H1 (cell line): ENCODE data around the gene OIP5. TPM values are rescaled to one million over a fixed set of nuclear protein-coding genes. Genes with fewer than 3 reads are reported as not detected.

Experiments used
- CTCF ChIA-PET: fragments of 300-600 bp; sonication (Branson Sonifier 250); formaldehyde crosslinking; loops from one replicate; lab custom pipeline; 2021; ENCODE audit not compliant: partially characterized antibody; lab: Charles Lee
- POLR2A ChIA-PET: fragments of 300-600 bp; sonication (Branson Sonifier 250); formaldehyde crosslinking; loops from one replicate; lab custom pipeline; 2021; ENCODE audit warnings: inconsistent platforms; ENCODE audit not compliant: partially characterized antibody; lab: Charles Lee
- DNase-seq, 2 experiments: peaks; one replicate each; pipeline versions ENCODE4 v3.0.0 to v3.0.0-alpha.2; 2010 to 2022; ENCODE audit warnings: low spot score in 2 of 2, low read depth in 1 of 2, mixed read lengths in 1 of 2
- FAIRE-seq: peaks from 2 replicates; lab custom pipeline; 2011; peaks lifted over from hg19 to GRCh38; lab: Jason Lieb, UNC
- H2AFZ ChIP-seq: 2 replicates; pipeline ENCODE4 v1.8.1; 2012; ENCODE audit warnings: low read length, inconsistent platforms
- H2AK5ac ChIP-seq: 2 replicates; pipeline ENCODE4 v1.6.1; 2013; ENCODE audit warnings: low read depth, low read length
- H2BK120ac ChIP-seq: replicated peaks from 2 replicates; pipeline ENCODE3; 2013; ENCODE audit warnings: low read depth, low read length, inconsistent platforms
- H2BK12ac ChIP-seq: 2 replicates; pipeline ENCODE4 v1.6.1; 2013; ENCODE audit warnings: low read depth, low read length
- H2BK15ac ChIP-seq: 2 replicates; pipeline ENCODE4 v1.6.1; 2013; ENCODE audit warnings: low read length
- H2BK20ac ChIP-seq: 2 replicates; pipeline ENCODE4 v1.6.1; 2013; ENCODE audit warnings: low read length
- H2BK5ac ChIP-seq: 2 replicates; pipeline ENCODE4 v1.6.1; 2013; ENCODE audit warnings: low read depth, low read length
- H3K14ac ChIP-seq: 2 replicates; pipeline ENCODE4 v1.6.1; 2013; ENCODE audit warnings: inconsistent platforms; ENCODE audit not compliant: insufficient read length
- H3K18ac ChIP-seq: 2 replicates; pipeline ENCODE4 v1.6.1; 2013; ENCODE audit warnings: low read length; ENCODE audit errors: extremely low read depth
- H3K23ac ChIP-seq: 2 replicates; pipeline ENCODE4 v1.6.1; 2013; ENCODE audit warnings: inconsistent platforms; ENCODE audit not compliant: insufficient read length
- H3K23me2 ChIP-seq: 2 replicates; pipeline ENCODE4 v1.6.1; 2013; ENCODE audit warnings: low read depth, low read length
- H3K27ac ChIP-seq: 2 replicates; pipeline ENCODE4 v1.6.1; 2011; ENCODE audit warnings: low read depth, low read length, inconsistent platforms
- H3K27me3 ChIP-seq, 4 experiments: replicated peaks in 1 of 4; 1 replicate in 1 of 4; 2 replicates in 3 of 4; pipeline versions ENCODE4 v1.6.1 to v1.8.1; 2011 to 2013; ENCODE audit warnings: low read length in 3 of 4, mild to moderate bottlenecking in 3 of 4, inconsistent platforms in 2 of 4, mixed read lengths in 2 of 4, moderate library complexity in 1 of 4; ENCODE audit not compliant: control insufficient read depth in 3 of 4, insufficient read depth in 3 of 4; ENCODE audit errors: extremely low read depth in 1 of 4
- H3K36me3 ChIP-seq, 4 experiments: 2 replicates each; pipeline versions ENCODE4 v1.6.1 to v1.8.1; 2011 to 2013; ENCODE audit warnings: mild to moderate bottlenecking in 4 of 4, low read length in 3 of 4, moderate library complexity in 2 of 4, control low read depth in 1 of 4, inconsistent platforms in 1 of 4; ENCODE audit not compliant: insufficient read depth in 4 of 4, control insufficient read depth in 2 of 4
- H3K4ac ChIP-seq: replicated peaks from 2 replicates; pipeline ENCODE3; 2013; ENCODE audit warnings: low read length, low read depth, mixed read lengths, inconsistent platforms; ENCODE audit not compliant: insufficient read length
- H3K4me1 ChIP-seq, 4 experiments: replicated peaks in 1 of 4; 1 replicate in 1 of 4; 2 replicates in 3 of 4; pipeline versions ENCODE4 v1.6.1 to v1.8.1; 2011 to 2013; ENCODE audit warnings: low read length in 3 of 4, inconsistent platforms in 2 of 4, mixed read lengths in 1 of 4; ENCODE audit not compliant: insufficient read depth in 4 of 4, control insufficient read depth in 3 of 4
- H3K4me2 ChIP-seq, 2 experiments: 2 replicates each; pipeline versions ENCODE4 v1.6.1 to v1.8.1; 2011 to 2013; ENCODE audit warnings: low read depth in 2 of 2, low read length in 2 of 2, control low read depth in 1 of 2, inconsistent platforms in 1 of 2, mild to moderate bottlenecking in 1 of 2; ENCODE audit not compliant: insufficient read depth in 1 of 2
- H3K4me3 ChIP-seq, 4 experiments: fragments of 200-600, 300-600 bp in 1 of 4; sonication (generic), shearing (Covaris generic), sonication (Bioruptor Twin) in 1 of 4; 2 replicates each; pipeline versions ENCODE4 v1.5.1 to v1.8.1; 2011 to 2016; ENCODE audit warnings: low read length in 4 of 4, low read depth in 3 of 4, control low read depth in 2 of 4, inconsistent platforms in 2 of 4, mild to moderate bottlenecking in 2 of 4, mixed read lengths in 1 of 4, moderate library complexity in 1 of 4; ENCODE audit not compliant: insufficient read depth in 2 of 4; ENCODE audit errors: extremely low read depth in 1 of 4
- H3K56ac ChIP-seq: replicated peaks from 2 replicates; pipeline ENCODE3; 2013; ENCODE audit warnings: low read depth, mild to moderate bottlenecking, mixed read lengths, low read length, inconsistent platforms; ENCODE audit not compliant: insufficient read length
- H3K79me1 ChIP-seq: 2 replicates; pipeline ENCODE4 v1.6.1; 2013; ENCODE audit warnings: low read depth, low read length, control low read depth
- H3K79me2 ChIP-seq, 2 experiments: 2 replicates each; pipeline versions ENCODE4 v1.6.1 to v1.8.1; 2012 to 2013; ENCODE audit warnings: low read length in 2 of 2, mild to moderate bottlenecking in 2 of 2, inconsistent platforms in 1 of 2; ENCODE audit not compliant: insufficient read depth in 2 of 2, control insufficient read depth in 1 of 2
- H3K9ac ChIP-seq, 4 experiments: replicated peaks in 1 of 4; 1 replicate in 1 of 4; 2 replicates in 3 of 4; pipeline versions ENCODE4 v1.6.1 to v1.8.1; 2011 to 2013; ENCODE audit warnings: low read depth in 3 of 4, low read length in 3 of 4, control low read depth in 2 of 4, mild to moderate bottlenecking in 2 of 4, moderate library complexity in 2 of 4, inconsistent platforms in 1 of 4; ENCODE audit errors: extremely low read depth in 1 of 4
- H3K9me3 ChIP-seq, 2 experiments: 2 replicates each; pipeline versions ENCODE4 v1.6.1 to v1.8.1; 2012 to 2013; ENCODE audit warnings: mild to moderate bottlenecking in 2 of 2, moderate library complexity in 2 of 2, control low read depth in 1 of 2, inconsistent platforms in 1 of 2, low read depth in 1 of 2, low read length in 1 of 2, mixed read lengths in 1 of 2; ENCODE audit not compliant: insufficient read depth in 2 of 2
- H4K20me1 ChIP-seq, 2 experiments: replicated peaks in 1 of 2; 2 replicates each; pipeline versions ENCODE3 to v1.8.1; 2011 to 2013; ENCODE audit warnings: inconsistent platforms in 2 of 2, low read length in 2 of 2, mild to moderate bottlenecking in 1 of 2; ENCODE audit not compliant: insufficient read depth in 2 of 2, control insufficient read depth in 1 of 2
- H4K5ac ChIP-seq: 2 replicates; pipeline ENCODE4 v1.6.1; 2013; ENCODE audit warnings: low read length, low read depth, mixed read lengths, inconsistent platforms; ENCODE audit not compliant: insufficient read length
- H4K8ac ChIP-seq: 2 replicates; pipeline ENCODE4 v1.8.0; 2013; ENCODE audit warnings: mild to moderate bottlenecking, moderate library complexity, low read length, inconsistent platforms; ENCODE audit not compliant: insufficient read depth; ENCODE audit errors: extremely low read depth
- H4K91ac ChIP-seq: replicated peaks from 2 replicates; pipeline ENCODE3; 2013; ENCODE audit warnings: low read length, mixed read lengths, inconsistent platforms; ENCODE audit not compliant: insufficient read length
- ATF3 ChIP-seq: IDR thresholded peaks from 2 replicates; pipeline ENCODE4 v1.6.1; 2011; ENCODE audit warnings: low read depth, mild to moderate bottlenecking, low read length; ENCODE audit not compliant: insufficient read depth
- BRCA1 ChIP-seq: IDR thresholded peaks from 2 replicates; pipeline ENCODE4 v1.6.1; 2012; ENCODE audit warnings: low read depth, low read length, improper control_type of control experiment
- CHD2 ChIP-seq: IDR thresholded peaks from 2 replicates; pipeline ENCODE4 v1.6.1; 2012; ENCODE audit warnings: low read length, improper control_type of control experiment
- CTCF ChIP-seq, 3 experiments: IDR thresholded peaks; 1 replicate in 2 of 3; 2 replicates in 1 of 3; pipeline versions ENCODE4 v1.5.1 to v1.6.1; 2011; ENCODE audit warnings: low read length in 3 of 3, mild to moderate bottlenecking in 3 of 3, inconsistent platforms in 2 of 3, low read depth in 1 of 3, moderate library complexity in 1 of 3; ENCODE audit not compliant: insufficient read depth in 1 of 3; ENCODE audit errors: control extremely low read depth in 1 of 3
- EZH2 ChIP-seq: fragments of 200-600 bp; sonication (generic); IDR thresholded peaks from 2 replicates; pipeline ENCODE4 v1.7.1; 2012; ENCODE audit warnings: low read depth, mild to moderate bottlenecking, moderate library complexity, low read length, inconsistent platforms; ENCODE audit not compliant: severe bottlenecking
- GABPA ChIP-seq: IDR thresholded peaks from 2 replicates; pipeline ENCODE4 v1.6.1; 2011; ENCODE audit warnings: mild to moderate bottlenecking, low read length, moderate library complexity, borderline replicate concordance; ENCODE audit not compliant: insufficient read depth
- GTF2F1 ChIP-seq: IDR thresholded peaks from 2 replicates; pipeline ENCODE4 v1.6.1; 2012; ENCODE audit warnings: low read depth, low read length, improper control_type of control experiment, borderline replicate concordance
- JUN ChIP-seq: IDR thresholded peaks from 2 replicates; pipeline ENCODE4 v1.6.1; 2011; ENCODE audit warnings: low read depth, mild to moderate bottlenecking, improper control_type of control experiment, low read length
- POLR2A ChIP-seq, 2 experiments: IDR thresholded peaks; 1 replicate in 1 of 2; 2 replicates in 1 of 2; pipeline ENCODE4 v1.6.1; 2011; ENCODE audit warnings: low read depth in 2 of 2, low read length in 2 of 2, mild to moderate bottlenecking in 2 of 2; ENCODE audit errors: control extremely low read depth in 1 of 2
- USF2 ChIP-seq: IDR thresholded peaks from 2 replicates; pipeline ENCODE4 v1.6.1; 2011; ENCODE audit warnings: low read length, improper control_type of control experiment
- WGBS, 2 experiments: shearing (Covaris generic) in 1 of 2; methylation state at CpG; one replicate each; pipeline versions ENCODE4 v1.1.6 to v1.1.7; 2013 to 2015; ENCODE audit warnings: low lambda C conversion rate in 2 of 2, mixed read lengths in 2 of 2, inconsistent platforms in 1 of 2, low coverage in 1 of 2, missing lambda C conversion rate in 1 of 2; ENCODE audit not compliant: insufficient replicate concordance in 2 of 2, insufficient coverage in 1 of 2, insufficient read length in 1 of 2; ENCODE audit errors: extremely low coverage in 1 of 2, missing lambda C conversion rate in 1 of 2; 5-methylcytosine and 5-hydroxymethylcytosine counted together
- polyA plus RNA-seq, 7 experiments: library from polyadenylated mRNA; depleted of rRNA in 3 of 7; stranded (reverse) in 5 of 7; unstranded in 2 of 7; fragments of >200 nt in 5 of 7; fragments of 200-250 nt in 2 of 7; gene quantifications; 1 replicate in 5 of 7; 2 replicates in 1 of 7; 4 replicates in 1 of 7; pipeline versions ENCODE4 v1.2.1 to v1.2.3, GENCODE V29; 2011 to 2013; ENCODE audit warnings: missing spikeins in 2 of 7, mixed read lengths in 2 of 7
- total RNA-seq: library from RNA; stranded (reverse); fragmentation: NEBNext Ultra II Directional; extraction: Animal tissue kit (Norgen Biotek cat#: 25700); gene quantifications from 2 replicates; pipeline ENCODE4 v1.2.1, GENCODE V29; 2021

Gene OIP5
- total and polyA plus RNA-seq, 2 of the 8 experiments (the other 6 are each of a cell fraction or from before 2014, with no cell fraction given), result 34.8 to 44.5 TPM

- no peak overlapping the region for H2BK15ac ChIP-seq
- no peak overlapping the region for H2BK5ac ChIP-seq
- no peaks in the 10 kb centered on the region for H3K23me2 ChIP-seq
- H3K23ac ChIP-seq, result no peak overlapping the region
- H3K27ac ChIP-seq, result no peak overlapping the region
- no peaks in the 10 kb centered on the region; a peak in 1 of 7 replicates for H3K4me1 ChIP-seq
- no peak overlapping the region for H2BK12ac ChIP-seq
- H3K4ac ChIP-seq, result no peak overlapping the region
- H4K5ac ChIP-seq, result no peak overlapping the region
- no peak overlapping the region for H3K4me2 ChIP-seq
- H2BK120ac ChIP-seq, result no peak overlapping the region
- H3K27me3 ChIP-seq, result no peaks in the 10 kb centered on the region
- H4K8ac ChIP-seq, result no peak overlapping the region
- H4K91ac ChIP-seq, result no peak overlapping the region
- DNase-seq (no peak), FAIRE-seq (no peak)
- H2BK20ac ChIP-seq, result no peak overlapping the region
- H3K79me1 ChIP-seq, result peaks cover 16% of the 10 kb centered on the region
- H2AFZ ChIP-seq, result no peak overlapping the region
- peaks cover 6 to 8% of the 10 kb centered on the region in 2 experiments for H4K20me1 ChIP-seq
- H3K14ac ChIP-seq, result no peak overlapping the region
- H3K18ac ChIP-seq, result no peak overlapping the region
- 95% methylated on average over 4 of the region's 4 CpGs; no CpG with 5 or more reads in 1 of the 2 experiments for WGBS, 2 experiments
- ChIA-PET POLR2A (no interaction called here), CTCF (no interaction called here)
- H3K9me3 ChIP-seq, result no peaks in the 10 kb centered on the region
- H2AK5ac ChIP-seq, result no peak overlapping the region
- H3K36me3 ChIP-seq, result peaks cover 8 to 24% (median 17%) of the 10 kb centered on the region in 4 experiments; a peak in 6 of 8 replicates
- no peak overlapping the region for H3K56ac ChIP-seq
- no peak overlapping the region for H3K4me3 ChIP-seq
- no peak overlapping the region for H3K9ac ChIP-seq
- H3K79me2 ChIP-seq, result peaks cover 22 to 76% of the 10 kb centered on the region in 2 experiments
- TF ChIP-seq CHD2, result no peak
- TF ChIP-seq JUN, result no peak
- no peak for TF ChIP-seq BRCA1
- TF ChIP-seq CTCF (IDR thresholded peaks at IDR 0.05; ENCODE audit: control extremely low read depth in 1 of 3, insufficient read depth in 1 of 3, low read depth in 1 of 3, low read length in 3 of 3), result no peak
- no peak for TF ChIP-seq EZH2
- no peak for TF ChIP-seq GABPA
- TF ChIP-seq ATF3, result no peak
- no peak for TF ChIP-seq POLR2A (IDR thresholded peaks at IDR 0.05; ENCODE audit: control extremely low read depth in 1 of 2, low read depth in 2 of 2, low read length in 2 of 2)
- no peak for TF ChIP-seq GTF2F1
- no peak for TF ChIP-seq USF2
Measured at GRCh38 chr15:41336549-41336948, 4.2 kb upstream of the OIP5 start.
